Measurements from ENCODE around the gene TTC34.

The TTC34 gene

DNA sequence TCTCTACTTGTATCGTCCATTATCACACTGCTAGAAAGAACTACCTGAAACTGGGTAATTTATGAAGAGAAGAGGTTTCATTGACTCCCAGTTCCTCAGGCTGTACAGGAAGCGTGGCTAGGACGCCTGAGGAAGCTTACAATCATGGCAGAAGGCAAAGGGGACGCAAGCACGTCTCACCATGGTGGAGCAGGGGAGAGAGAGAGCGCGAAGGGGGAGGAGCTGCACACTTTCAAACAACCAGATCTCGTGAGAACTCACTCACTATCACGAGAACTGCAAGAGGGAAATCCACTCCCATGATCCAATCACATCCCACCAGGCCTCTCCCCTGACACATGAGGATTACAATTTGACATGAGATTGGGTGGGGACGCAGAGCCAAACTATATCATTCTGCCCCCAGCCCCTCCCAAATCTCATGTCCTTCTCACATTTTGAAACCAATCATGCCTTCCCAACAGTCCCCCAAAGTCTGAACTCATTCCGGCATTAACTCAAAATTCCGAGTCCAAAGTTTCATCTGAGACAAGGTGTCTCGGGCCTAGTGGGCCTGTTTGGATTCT is 176.7 kb downstream of the TTC34 start:
- no peaks in the 10 kb centered on the region for H3K4me1 ChIP-seq (ENCODE audit: control insufficient read depth, insufficient read depth, low read length)
- H3K36me3 ChIP-seq (ENCODE audit: control insufficient read depth, insufficient read depth, low read length): no peaks in the 10 kb centered on the region
- whole genome bisulfite sequencing (ENCODE audit: insufficient coverage, insufficient read length): no CpG with 5 or more reads among the region's 13 CpGs
- H3K27ac ChIP-seq (ENCODE audit: low read length): no peak overlapping the region
- H3K9me3 ChIP-seq (ENCODE audit: control insufficient read depth, insufficient read depth, low read length): peaks cover 19% of the 10 kb centered on the region
- H3K4me3 ChIP-seq (ENCODE audit: low read length): no peak overlapping the region
- DNase-seq (ENCODE audit: low read depth, low spot score): no peak
- no peaks in the 10 kb centered on the region for H3K27me3 ChIP-seq (ENCODE audit: control insufficient read depth, insufficient read depth, low read length)

DNA sequence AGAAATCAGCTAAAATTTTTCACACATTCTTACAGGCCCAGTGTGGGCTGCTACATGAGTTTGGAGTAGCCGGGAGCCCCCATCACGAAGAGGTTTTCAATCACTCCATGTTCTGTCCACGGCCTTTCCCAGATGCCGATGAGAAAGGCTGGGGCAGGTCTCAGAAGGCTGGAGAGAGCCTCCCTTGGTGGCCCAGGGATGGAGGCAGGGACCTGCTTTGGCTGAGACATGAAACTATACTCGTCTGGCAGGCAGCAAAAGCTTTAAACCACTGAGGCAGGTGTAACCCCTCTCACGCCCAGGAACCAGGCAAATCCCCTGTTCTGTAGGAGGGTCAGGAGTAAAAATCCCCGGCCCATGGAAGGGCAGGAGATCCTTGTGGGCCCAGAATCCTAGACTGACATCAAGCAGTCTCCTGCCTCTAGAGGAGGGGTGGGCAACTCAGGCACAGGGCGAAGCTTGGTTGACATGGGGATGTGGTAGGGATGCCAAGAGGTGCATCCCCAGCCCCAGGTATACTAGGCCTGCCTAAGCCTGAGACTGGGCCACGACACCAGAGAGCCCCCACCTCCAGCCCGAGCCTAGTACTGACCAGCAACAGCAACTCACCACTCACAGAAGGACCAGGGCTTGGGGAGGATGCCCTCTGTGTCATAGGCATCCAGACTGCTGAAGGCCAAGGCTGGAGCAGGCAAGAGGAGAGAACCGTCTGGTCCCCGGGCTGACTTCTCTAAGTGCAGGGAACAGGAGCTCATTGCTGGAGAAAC is 177.7 kb downstream of the TTC34 start:
- Histone ChIP-seq H3K9me3 (ENCODE audit: control insufficient read depth, insufficient read depth, low read length) (peaks cover 16% of the 10 kb centered on the region), H3K4me1 (ENCODE audit: control insufficient read depth, insufficient read depth, low read length) (no peaks in the 10 kb centered on the region), H3K36me3 (ENCODE audit: control insufficient read depth, insufficient read depth, low read length) (no peaks in the 10 kb centered on the region), H3K4me3 (ENCODE audit: low read length) (no peak overlapping the region), H3K27ac (ENCODE audit: low read length) (no peak overlapping the region), H3K27me3 (ENCODE audit: control insufficient read depth, insufficient read depth, low read length) (no peaks in the 10 kb centered on the region)
- no CpG with 5 or more reads among the region's 12 CpGs for WGBS (ENCODE audit: insufficient coverage, insufficient read length)
- DNase-seq (ENCODE audit: low read depth, low spot score): no peak

DNA sequence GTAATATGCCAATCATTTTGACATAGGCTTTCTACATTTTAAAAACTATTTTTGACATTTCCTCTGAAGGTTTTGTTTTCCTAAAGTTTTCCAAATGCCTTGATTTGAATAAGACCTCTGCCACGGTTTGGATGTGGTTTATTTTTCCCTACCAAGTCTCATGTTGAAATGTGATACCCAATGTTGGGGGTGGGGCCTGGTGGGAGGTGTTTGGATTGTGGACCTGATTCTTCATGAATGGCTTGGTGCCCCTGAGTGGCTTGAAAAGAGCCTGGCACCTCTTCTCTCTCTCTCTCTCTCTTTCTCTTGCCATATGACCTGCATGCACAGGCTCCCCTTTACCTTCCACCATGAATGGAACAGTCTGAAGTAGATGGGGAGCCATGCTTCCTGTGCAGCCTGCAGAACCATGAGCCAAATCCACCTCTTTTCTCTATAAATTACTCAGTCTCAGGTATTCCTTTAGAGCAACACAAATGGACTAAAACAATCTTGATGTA is 183.5 kb downstream of the TTC34 start:
- DNase-seq (ENCODE audit: low read depth, low spot score): no peak
- no peaks in the 10 kb centered on the region for H3K4me1 ChIP-seq (ENCODE audit: control insufficient read depth, insufficient read depth, low read length)
- H3K9me3 ChIP-seq (ENCODE audit: control insufficient read depth, insufficient read depth, low read length): peaks cover 12% of the 10 kb centered on the region
- H3K27ac ChIP-seq (ENCODE audit: low read length): no peak overlapping the region
- no peaks in the 10 kb centered on the region for H3K36me3 ChIP-seq (ENCODE audit: control insufficient read depth, insufficient read depth, low read length)
- H3K27me3 ChIP-seq (ENCODE audit: control insufficient read depth, insufficient read depth, low read length): no peaks in the 10 kb centered on the region
- no CpG with 5 or more reads among the region's 1 CpG for WGBS (ENCODE audit: insufficient coverage, insufficient read length)
- H3K4me3 ChIP-seq (ENCODE audit: low read length): no peak overlapping the region

DNA sequence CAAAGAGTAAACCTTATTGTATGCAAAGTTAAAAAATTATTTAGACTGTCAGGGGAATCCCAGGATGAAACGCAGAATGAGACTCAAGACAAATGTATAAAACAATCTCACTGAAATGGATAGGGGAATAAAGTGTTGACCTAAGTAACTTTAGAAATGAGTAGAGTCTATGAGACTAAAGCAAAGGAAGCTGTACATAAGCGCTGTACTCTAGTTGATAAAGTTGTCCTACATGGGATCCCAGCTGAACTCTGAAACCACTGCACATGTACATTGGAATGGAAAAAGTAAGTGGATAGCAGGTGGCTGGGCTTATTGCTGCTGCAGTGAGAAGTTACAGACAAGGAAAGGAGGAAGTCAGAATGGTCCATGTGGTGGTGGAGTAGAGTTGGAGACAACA is 187.3 kb downstream of the TTC34 start:
- peaks cover 21% of the 10 kb centered on the region for H3K9me3 ChIP-seq (ENCODE audit: control insufficient read depth, insufficient read depth, low read length)
- H3K27me3 ChIP-seq (ENCODE audit: control insufficient read depth, insufficient read depth, low read length): no peaks in the 10 kb centered on the region
- no peaks in the 10 kb centered on the region; the same call in 1 of the 2 replicates for H3K36me3 ChIP-seq (ENCODE audit: control insufficient read depth, insufficient read depth, low read length)
- WGBS (ENCODE audit: insufficient coverage, insufficient read length): no CpG with 5 or more reads among the region's 2 CpGs
- no peak overlapping the region for H3K27ac ChIP-seq (ENCODE audit: low read length)
- no peaks in the 10 kb centered on the region for H3K4me1 ChIP-seq (ENCODE audit: control insufficient read depth, insufficient read depth, low read length)
- no peak for DNase-seq (ENCODE audit: low read depth, low spot score)
- no peak overlapping the region for H3K4me3 ChIP-seq (ENCODE audit: low read length)

DNA sequence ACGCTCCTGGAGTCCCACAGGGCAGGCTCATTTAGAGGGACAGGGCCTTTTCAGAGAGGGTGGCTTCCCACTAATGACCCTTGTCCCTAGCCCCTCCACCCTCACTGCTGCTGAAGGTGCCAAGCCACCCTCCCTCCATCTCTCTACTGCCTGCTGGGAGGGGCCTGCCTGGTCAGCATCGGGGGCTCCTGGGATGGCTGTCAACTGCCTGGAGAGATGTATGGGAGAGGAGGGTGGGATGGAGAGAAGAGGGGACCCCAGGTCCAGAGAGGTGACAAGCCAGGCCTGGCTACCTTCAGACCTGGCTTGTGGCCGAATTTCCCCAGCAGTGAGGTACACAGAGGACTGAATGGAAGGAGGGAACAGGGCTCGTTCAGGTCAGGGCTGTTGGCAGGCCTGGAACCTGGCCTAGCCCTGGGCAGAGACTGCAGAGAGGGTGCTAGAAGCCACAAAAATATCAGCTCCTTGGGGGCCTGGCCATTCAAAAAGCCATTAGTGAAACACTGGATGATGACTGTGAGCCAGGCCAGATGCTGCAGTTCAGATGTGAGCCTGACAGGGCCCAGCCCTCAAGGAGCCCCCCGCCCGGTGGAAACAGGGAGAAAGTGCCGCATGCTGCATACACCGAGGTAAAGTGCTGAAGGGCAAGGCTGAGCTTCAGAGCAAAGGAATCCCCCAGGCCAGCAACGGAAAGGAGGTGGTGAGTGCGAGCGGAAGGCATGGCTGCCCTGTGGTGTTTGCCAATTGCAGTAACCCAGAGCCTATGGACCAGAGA is 188.7 kb downstream of the TTC34 start:
- H3K36me3 ChIP-seq (ENCODE audit: control insufficient read depth, insufficient read depth, low read length): no peaks in the 10 kb centered on the region; the same call in 1 of the 2 replicates
- no CpG with 5 or more reads among the region's 11 CpGs for WGBS (ENCODE audit: insufficient coverage, insufficient read length)
- no peak for DNase-seq (ENCODE audit: low read depth, low spot score)
- no peak overlapping the region for H3K27ac ChIP-seq (ENCODE audit: low read length)
- no peaks in the 10 kb centered on the region for H3K4me1 ChIP-seq (ENCODE audit: control insufficient read depth, insufficient read depth, low read length)
- peaks cover 23% of the 10 kb centered on the region for H3K9me3 ChIP-seq (ENCODE audit: control insufficient read depth, insufficient read depth, low read length)
- H3K4me3 ChIP-seq (ENCODE audit: low read length): no peak overlapping the region
- no peaks in the 10 kb centered on the region for H3K27me3 ChIP-seq (ENCODE audit: control insufficient read depth, insufficient read depth, low read length)

DNA sequence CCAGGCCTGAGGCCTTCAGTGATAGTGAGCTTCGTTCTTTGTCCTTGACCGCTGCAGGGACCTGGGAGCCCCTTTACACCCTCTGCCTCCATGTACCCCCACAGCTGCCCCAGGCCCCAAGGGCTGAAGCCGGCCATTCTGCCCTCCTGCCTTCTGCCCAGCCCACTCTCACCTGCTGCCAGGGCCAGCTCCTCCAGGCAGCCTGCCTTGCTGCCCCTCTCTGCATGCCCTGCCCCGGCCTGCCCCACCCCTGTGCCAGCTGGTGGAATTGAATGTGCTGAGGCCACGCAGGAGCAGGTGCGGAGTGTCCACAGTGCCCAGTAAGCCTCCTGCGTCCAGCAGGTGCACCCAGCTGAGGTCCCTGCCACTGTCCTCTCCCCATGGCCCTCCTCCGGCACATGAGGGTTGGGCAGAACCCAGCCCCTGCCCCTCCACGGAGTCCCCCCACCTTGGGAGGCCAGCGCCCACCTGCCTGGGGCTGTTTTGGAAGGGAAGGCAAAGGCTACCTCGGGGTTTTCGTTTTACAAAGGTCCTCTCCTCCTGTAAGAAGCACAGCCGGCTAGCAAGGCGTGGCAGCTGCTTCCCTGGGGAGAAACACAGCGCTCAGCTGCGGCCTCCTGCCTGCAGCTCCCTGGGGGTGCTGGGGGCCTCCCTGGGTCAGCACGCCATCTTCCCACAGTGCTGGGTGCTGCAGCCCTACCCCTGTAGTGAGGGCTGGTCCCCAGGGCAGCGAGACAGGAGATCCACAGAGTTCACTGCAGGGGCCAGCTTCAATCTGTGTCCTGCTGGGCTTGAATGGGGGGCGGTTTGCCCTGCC is 189.7 kb downstream of the TTC34 start:
- H3K27ac ChIP-seq (ENCODE audit: low read length): no peak overlapping the region
- WGBS (ENCODE audit: insufficient coverage, insufficient read length): no CpG with 5 or more reads among the region's 19 CpGs
- DNase-seq (ENCODE audit: low read depth, low spot score): no peak
- H3K4me3 ChIP-seq (ENCODE audit: low read length): no peak overlapping the region
- no peaks in the 10 kb centered on the region; the same call in 1 of the 2 replicates for H3K36me3 ChIP-seq (ENCODE audit: control insufficient read depth, insufficient read depth, low read length)
- no peaks in the 10 kb centered on the region for H3K27me3 ChIP-seq (ENCODE audit: control insufficient read depth, insufficient read depth, low read length)
- peaks cover 24% of the 10 kb centered on the region for H3K9me3 ChIP-seq (ENCODE audit: control insufficient read depth, insufficient read depth, low read length)
- H3K4me1 ChIP-seq (ENCODE audit: control insufficient read depth, insufficient read depth, low read length): no peaks in the 10 kb centered on the region

DNA sequence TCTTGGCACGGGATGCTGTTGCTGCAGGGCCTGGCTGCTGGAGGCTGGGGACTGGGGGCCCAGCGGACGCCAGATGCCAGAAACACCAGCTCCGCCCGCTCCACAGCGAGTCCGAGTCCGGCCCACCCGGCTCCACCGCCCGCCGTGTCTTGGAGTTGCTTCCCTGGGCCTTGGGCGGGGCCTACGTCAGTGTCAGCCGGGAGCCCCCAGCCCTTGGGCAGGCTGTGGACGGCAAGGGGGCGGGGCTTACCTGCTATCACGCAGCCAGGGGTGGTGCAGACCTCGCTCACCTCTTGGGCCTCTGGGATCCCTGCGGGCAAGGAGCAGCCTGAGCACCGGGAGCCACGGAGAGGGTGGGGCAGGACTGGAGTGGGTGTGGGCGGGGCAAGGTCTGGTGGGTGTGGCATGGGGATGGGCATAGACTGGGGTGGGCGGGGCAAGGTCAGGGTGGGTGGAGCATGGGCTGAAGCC is 190.4 kb downstream of the TTC34 start:
- H3K4me1 ChIP-seq (ENCODE audit: control insufficient read depth, insufficient read depth, low read length): no peaks in the 10 kb centered on the region
- H3K27me3 ChIP-seq (ENCODE audit: control insufficient read depth, insufficient read depth, low read length): no peaks in the 10 kb centered on the region
- no peak for DNase-seq (ENCODE audit: low read depth, low spot score)

DNA sequence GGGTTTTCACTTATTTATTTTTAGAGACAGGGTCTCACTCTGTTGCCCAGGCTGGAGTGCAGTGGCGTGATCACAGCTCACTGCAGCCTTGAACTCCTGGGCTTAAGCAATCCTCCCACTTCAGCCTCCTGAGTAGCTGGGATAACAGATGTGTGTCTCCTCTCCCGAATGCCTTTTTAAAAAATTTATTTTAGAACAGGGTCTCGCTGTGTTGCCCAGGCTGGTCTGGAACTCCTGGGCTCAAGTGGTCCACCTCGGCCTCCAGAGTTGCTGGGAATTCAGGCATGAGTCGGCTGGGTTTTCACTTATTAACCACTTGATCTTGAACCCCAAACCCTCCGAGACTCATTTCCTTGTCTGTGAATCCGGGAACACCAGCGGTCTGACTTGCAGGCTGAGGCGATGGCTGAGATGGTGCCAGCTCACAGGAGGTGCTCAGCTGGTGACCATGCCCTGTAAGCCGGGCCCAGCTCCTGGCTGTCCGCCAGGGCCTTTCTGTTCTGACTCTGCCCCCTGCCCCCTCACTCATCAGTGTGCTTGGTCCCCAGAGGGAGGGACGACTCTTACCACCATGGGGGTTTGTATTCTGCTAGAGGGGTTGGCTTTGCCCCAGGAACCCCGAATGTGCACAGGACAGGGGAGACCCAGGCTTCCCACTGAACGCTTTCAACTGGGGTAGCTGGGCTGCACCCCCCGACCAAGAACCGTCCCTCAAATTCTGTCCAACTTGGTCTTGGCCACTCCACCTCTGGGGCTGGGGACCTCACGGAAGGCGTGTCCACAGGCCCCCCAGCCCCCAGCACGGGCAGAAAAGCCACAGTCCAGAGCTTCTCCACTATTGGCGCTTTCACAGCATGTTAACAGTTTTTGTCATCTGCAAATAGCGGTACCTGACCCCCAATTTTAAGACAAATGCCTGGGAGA is 191.2 kb downstream of the TTC34 start:
- peaks cover 28% of the 10 kb centered on the region for H3K9me3 ChIP-seq (ENCODE audit: control insufficient read depth, insufficient read depth, low read length)
- no peaks in the 10 kb centered on the region for H3K27me3 ChIP-seq (ENCODE audit: control insufficient read depth, insufficient read depth, low read length)
- H3K36me3 ChIP-seq (ENCODE audit: control insufficient read depth, insufficient read depth, low read length): no peaks in the 10 kb centered on the region; the same call in 1 of the 2 replicates
- DNase-seq (ENCODE audit: low read depth, low spot score): no peak
- no peaks in the 10 kb centered on the region for H3K4me1 ChIP-seq (ENCODE audit: control insufficient read depth, insufficient read depth, low read length)
- no peak overlapping the region for H3K4me3 ChIP-seq (ENCODE audit: low read length)
- WGBS (ENCODE audit: insufficient coverage, insufficient read length): no CpG with 5 or more reads among the region's 21 CpGs
- H3K27ac ChIP-seq (ENCODE audit: low read length): no peak overlapping the region

More for the DNA sequence above, 190.4 kb downstream of the TTC34 start:
- no peak overlapping the region for H3K27ac ChIP-seq (ENCODE audit: low read length)
- H3K4me3 ChIP-seq (ENCODE audit: low read length): no peak overlapping the region
- WGBS (ENCODE audit: insufficient coverage, insufficient read length): no CpG with 5 or more reads among the region's 24 CpGs
- no peaks in the 10 kb centered on the region; the same call in 1 of the 2 replicates for H3K36me3 ChIP-seq (ENCODE audit: control insufficient read depth, insufficient read depth, low read length)
- peaks cover 26% of the 10 kb centered on the region for H3K9me3 ChIP-seq (ENCODE audit: control insufficient read depth, insufficient read depth, low read length)

DNA sequence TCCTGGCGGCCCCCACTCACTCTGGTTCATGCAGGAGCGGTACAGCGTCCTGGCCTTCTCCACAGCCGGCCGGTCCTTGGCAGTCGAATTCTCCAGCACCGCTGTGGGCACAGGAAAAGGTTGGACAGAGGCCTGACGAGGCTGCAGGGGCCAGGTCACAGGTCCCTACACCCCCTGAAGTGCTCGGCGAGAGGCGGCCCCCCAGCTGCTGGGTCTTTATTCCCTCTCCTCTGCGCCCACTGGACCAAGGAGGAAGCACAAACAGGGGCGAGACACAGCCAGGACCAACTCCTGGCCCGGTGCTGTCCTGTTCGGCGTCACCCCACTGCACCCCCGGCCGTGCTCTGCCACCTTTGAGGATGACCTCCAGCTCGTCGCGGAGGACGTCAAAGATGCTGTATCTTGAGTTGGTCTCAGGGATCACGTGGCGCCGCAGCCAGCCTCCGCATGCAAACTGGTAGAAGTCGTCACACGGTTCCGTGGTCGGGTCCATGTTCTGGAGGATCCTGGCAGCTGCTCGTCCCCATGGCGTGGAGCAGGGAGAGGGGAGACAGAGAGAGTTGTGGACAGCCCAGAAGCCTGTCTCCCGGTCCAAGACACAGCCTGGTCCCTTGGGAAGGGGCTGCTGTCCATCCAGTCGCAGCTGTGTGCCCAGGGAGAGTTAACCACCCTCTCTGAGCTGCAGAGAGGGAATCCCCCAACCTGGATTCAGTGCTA is 192.0 kb downstream of the TTC34 start:
- no peak overlapping the region for H3K27ac ChIP-seq (ENCODE audit: low read length)
- no peaks in the 10 kb centered on the region for H3K4me1 ChIP-seq (ENCODE audit: control insufficient read depth, insufficient read depth, low read length)
- no peak overlapping the region for H3K4me3 ChIP-seq (ENCODE audit: low read length)
- no peaks in the 10 kb centered on the region for H3K27me3 ChIP-seq (ENCODE audit: control insufficient read depth, insufficient read depth, low read length)
- WGBS (ENCODE audit: insufficient coverage, insufficient read length): no CpG with 5 or more reads among the region's 34 CpGs
- H3K36me3 ChIP-seq (ENCODE audit: control insufficient read depth, insufficient read depth, low read length): no peaks in the 10 kb centered on the region; the same call in 1 of the 2 replicates
- peaks cover 31% of the 10 kb centered on the region for H3K9me3 ChIP-seq (ENCODE audit: control insufficient read depth, insufficient read depth, low read length)
- no peak for DNase-seq (ENCODE audit: low read depth, low spot score)
